ENCODE data around the gene UNC13A.

UNC13A gene

DNA sequence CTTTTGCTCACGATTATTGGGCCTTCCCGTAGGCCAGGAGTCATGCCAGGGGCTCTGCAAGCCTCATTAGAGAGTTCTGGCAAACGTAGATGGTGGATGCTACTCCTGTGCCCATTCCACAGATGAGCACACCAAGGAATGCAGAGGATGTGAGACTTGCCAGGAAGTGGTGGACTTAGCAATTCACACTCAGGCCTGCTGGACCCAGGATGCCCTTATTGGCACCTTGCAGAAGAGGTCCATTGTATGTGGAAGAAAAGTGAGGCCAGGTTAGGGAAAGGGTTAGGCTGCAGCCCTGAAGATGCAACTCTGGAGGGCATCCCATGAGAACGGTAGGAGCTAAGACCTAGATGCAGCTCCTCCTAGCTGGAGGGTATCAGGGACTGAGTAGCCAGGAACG, 5.9 kb downstream of the UNC13A start:
- no peak overlapping the region for H3K4me3 ChIP-seq (ENCODE audit: low read depth, low read length)
- DNase-seq (ENCODE audit: low read depth), result no peak
- TF ChIP-seq, protein P1, sequence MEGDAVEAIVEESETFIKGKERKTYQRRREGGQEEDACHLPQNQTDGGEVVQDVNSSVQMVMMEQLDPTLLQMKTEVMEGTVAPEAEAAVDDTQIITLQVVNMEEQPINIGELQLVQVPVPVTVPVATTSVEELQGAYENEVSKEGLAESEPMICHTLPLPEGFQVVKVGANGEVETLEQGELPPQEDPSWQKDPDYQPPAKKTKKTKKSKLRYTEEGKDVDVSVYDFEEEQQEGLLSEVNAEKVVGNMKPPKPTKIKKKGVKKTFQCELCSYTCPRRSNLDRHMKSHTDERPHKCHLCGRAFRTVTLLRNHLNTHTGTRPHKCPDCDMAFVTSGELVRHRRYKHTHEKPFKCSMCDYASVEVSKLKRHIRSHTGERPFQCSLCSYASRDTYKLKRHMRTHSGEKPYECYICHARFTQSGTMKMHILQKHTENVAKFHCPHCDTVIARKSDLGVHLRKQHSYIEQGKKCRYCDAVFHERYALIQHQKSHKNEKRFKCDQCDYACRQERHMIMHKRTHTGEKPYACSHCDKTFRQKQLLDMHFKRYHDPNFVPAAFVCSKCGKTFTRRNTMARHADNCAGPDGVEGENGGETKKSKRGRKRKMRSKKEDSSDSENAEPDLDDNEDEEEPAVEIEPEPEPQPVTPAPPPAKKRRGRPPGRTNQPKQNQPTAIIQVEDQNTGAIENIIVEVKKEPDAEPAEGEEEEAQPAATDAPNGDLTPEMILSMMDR (IDR thresholded peaks at IDR 0.05; ENCODE audit: low read depth, low read length, missing control alignments), result no peak
- in situ Hi-C loops (cut with HindIII; ENCODE audit: low sequenced_read_pairs), result no loop called here

DNA sequence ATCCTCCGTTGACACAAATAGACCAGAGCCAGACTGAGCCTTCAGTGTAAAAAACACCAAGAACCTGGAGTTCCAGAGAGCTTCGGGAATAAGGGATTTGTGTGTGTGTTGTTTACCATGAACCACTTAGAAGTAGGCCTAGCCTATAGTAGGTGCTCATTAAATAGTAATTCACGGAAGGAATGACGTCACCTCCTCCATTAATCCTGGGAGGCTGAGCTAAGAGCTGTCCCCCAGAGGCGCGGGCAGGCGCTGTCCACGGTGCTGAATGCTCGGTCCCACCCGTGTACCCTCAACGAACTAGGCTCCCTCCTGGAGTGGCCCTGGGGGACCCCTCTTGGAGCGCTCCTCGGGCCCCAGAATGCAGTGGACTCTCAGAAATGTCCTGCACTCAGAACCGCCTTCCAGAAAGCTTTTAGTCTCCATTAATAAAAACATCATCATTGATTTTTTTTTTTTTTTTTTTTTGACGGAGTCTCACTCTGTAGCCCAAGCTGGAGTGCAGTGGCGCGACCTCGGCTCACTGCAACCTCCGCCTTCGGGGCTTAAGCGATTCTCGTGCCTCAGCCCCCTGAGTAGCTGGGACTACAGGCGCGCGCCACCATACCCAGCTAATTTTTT, 6.5 kb downstream of the UNC13A start:
- TF ChIP-seq, protein P1 (IDR thresholded peaks at IDR 0.05; ENCODE audit: low read depth, low read length, missing control alignments), result no peak
- DNase-seq (ENCODE audit: low read depth), result no peak
- H3K4me3 ChIP-seq (ENCODE audit: low read depth, low read length), result no peak overlapping the region
- in situ Hi-C loops (cut with HindIII; ENCODE audit: low sequenced_read_pairs), result no loop called here

DNA sequence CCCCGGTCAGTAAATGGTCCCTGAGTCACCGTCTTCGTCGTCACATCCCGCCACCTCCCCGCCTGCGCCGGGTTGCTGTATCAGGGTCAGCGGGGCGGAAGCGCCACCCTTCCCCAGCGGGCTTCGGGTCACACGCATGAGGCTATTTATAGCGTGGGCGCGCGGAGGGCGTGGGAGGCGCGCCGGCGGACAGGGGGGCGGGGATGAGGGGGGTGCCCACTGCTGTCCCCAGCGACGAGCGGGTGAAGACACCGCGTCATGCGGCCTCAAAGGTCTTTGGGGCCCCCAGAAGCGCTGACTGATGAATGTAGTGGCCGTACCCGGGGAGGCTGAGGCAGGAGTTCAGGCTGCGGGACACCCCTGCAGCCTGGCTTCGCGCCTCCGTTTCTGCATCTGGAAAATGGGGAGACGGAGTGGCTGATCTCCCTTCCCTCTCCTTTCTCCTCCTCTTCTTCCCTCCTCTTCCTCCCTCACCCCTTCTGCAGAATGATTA, 7.9 kb downstream of the UNC13A start:
- in situ Hi-C loops (cut with HindIII; ENCODE audit: low sequenced_read_pairs), result no loop called here
- TF ChIP-seq, protein P1 (IDR thresholded peaks at IDR 0.05; ENCODE audit: low read depth, low read length, missing control alignments), result no peak
- no peak overlapping the region for H3K4me3 ChIP-seq (ENCODE audit: low read depth, low read length)
- DNase-seq (ENCODE audit: low read depth), result no peak

DNA sequence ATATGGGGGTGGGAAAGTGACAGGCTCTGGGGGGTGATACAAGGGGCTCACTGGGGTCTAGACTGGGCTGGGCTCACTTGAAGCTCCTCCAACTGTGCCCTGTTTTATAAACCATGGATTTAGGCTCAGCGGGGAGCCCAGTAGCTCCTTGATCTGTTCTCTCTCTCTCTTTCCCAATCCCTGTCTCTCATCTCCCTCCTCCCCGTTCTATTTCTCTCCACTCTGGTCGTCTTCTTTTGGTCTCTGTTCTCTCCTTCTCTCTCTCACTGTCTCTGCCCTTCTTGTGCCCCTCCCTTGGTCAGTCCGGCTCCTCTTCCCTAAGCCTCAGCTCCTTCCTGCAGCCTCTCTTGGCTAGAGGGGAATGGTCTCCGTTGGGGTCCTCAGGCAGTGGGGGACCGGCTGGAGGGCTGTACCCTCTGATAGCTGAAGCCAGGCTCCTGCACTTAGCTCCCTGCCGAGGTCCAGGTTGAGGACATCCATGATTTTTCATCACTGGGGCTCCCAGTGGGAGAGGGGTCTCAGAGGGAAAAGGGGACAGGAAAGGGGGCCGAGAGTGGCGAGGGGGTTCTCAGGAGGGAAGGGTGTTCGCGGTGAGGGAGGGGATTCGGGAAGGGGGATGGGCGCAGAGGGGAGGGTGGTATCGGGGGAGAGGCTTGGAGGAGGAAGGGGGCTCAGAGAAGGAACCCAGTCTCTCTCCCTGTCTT, 8.5 kb downstream of the UNC13A start:
- H3K4me3 ChIP-seq (ENCODE audit: low read depth, low read length), result no peak overlapping the region
- in situ Hi-C loops (cut with HindIII; ENCODE audit: low sequenced_read_pairs), result no loop called here
- no peak for DNase-seq (ENCODE audit: low read depth)
- TF ChIP-seq, protein P1 (IDR thresholded peaks at IDR 0.05; ENCODE audit: low read depth, low read length, missing control alignments), result no peak

DNA sequence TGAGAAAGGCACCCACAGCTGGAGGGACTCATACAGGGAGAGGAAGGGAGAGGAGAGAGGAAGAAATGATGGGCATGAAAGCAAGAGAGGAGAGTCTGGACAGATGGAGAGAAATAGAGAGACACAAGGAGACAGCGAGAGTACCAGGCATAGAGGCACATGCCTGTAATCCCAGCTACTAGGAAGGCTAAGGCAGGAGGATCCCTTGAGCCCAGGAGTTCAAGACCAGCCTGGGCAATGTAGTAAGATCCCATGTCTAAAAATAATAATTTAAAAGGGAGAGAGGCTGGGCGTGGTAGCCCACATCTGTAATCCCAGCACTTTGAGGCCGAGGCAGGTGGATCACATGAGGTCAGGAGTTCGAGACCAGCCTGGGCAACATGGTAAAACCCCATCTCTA, 9.3 kb downstream of the UNC13A start:
- TF ChIP-seq, protein P1 (IDR thresholded peaks at IDR 0.05; ENCODE audit: low read depth, low read length, missing control alignments), result no peak
- no peak overlapping the region for H3K4me3 ChIP-seq (ENCODE audit: low read depth, low read length)
- in situ Hi-C loops (cut with HindIII; ENCODE audit: low sequenced_read_pairs), result no loop called here
- no peak for DNase-seq (ENCODE audit: low read depth)

DNA sequence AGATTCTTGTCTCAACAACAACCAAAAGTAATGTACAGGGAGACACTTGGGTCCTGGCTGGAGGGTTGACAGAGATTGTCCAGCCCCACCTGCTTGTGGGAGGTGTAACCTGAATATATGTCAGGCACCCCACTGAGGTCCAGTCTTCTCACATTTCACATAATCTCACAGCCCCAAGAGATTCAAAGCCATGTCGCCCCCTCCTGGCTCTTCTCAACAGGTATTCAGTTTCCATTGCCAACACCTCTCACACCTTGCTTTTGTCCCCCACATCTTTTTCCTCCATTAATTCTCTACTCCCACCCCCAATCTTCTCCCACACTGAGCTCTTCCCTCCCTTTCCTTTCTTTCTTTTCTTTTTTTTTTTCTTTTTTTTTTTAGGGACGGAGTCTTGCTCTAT, 11.2 kb downstream of the UNC13A start:
- H3K4me3 ChIP-seq (ENCODE audit: low read depth, low read length), result no peak overlapping the region
- in situ Hi-C loops (cut with HindIII; ENCODE audit: low sequenced_read_pairs), result no loop called here
- no peak for DNase-seq (ENCODE audit: low read depth)
- TF ChIP-seq, protein P1 (IDR thresholded peaks at IDR 0.05; ENCODE audit: low read depth, low read length, missing control alignments), result no peak

Measured in astrocyte of the cerebellum (primary cell).